Astrocyte of the spinal cord (primary cell): ENCODE data around the gene PTPN11.

Experiments used
- DNase-seq: peaks from one replicate; pipeline ENCODE4 v3.0.0; 2011; ENCODE audit warnings: low read depth, low spot score
- H3K4me3 ChIP-seq: 2 replicates; pipeline ENCODE4 v1.5.1; 2011; ENCODE audit warnings: low read depth, mild to moderate bottlenecking, low read length, moderate library complexity
- CTCF ChIP-seq: IDR thresholded peaks from 2 replicates; pipeline ENCODE4 v1.5.1; 2012; ENCODE audit warnings: low read depth, mild to moderate bottlenecking, low read length, inconsistent platforms
- in situ Hi-C: cut with HindIII; loops from 2 replicates; pipeline ENCODE4 v1.10.0; 2017; ENCODE audit warnings: low sequenced_read_pairs

The PTPN11 gene

GRCh38 chr12:112535637-112536366, 117.1 kb downstream of the PTPN11 start:
- no peak for DNase-seq
- no peak for TF ChIP-seq CTCF
- in situ Hi-C loops, result no loop called here
- H3K4me3 ChIP-seq, result no peak overlapping the region

- TF ChIP-seq CTCF, result no peak
- no peak overlapping the region for H3K4me3 ChIP-seq
- in situ Hi-C loops, result no loop called here
- DNase-seq, result no peak
Measured at GRCh38 chr12:112536367-112536730, 117.6 kb downstream of the PTPN11 start.

GRCh38 chr12:112537710-112538396, 119.1 kb downstream of the PTPN11 start:
- DNase-seq, result no peak
- no peak for TF ChIP-seq CTCF
- in situ Hi-C loops, result no loop called here
- H3K4me3 ChIP-seq, result no peak overlapping the region

GRCh38 chr12:112538740-112539139, 120.0 kb downstream of the PTPN11 start:
- no peak overlapping the region for H3K4me3 ChIP-seq
- no peak for TF ChIP-seq CTCF
- in situ Hi-C loops, result no loop called here
- DNase-seq, result no peak

GRCh38 chr12:112539221-112539620, 120.5 kb downstream of the PTPN11 start:
- TF ChIP-seq CTCF, result no peak
- in situ Hi-C loops, result no loop called here
- H3K4me3 ChIP-seq, result no peak overlapping the region
- DNase-seq, result no peak

GRCh38 chr12:112540021-112540420, 121.3 kb downstream of the PTPN11 start:
- in situ Hi-C loops, result no loop called here
- TF ChIP-seq CTCF, result no peak
- DNase-seq, result no peak

More at GRCh38 chr12:112540021-112540420, 121.3 kb downstream of the PTPN11 start:
- no peak overlapping the region for H3K4me3 ChIP-seq
